ENCODE results near the gene GAL.

- TF ChIP-seq POLR2AphosphoS5 (IDR thresholded peaks at IDR 0.05; ENCODE audit: low read depth) (no peak), REST (IDR thresholded peaks at IDR 0.05; ENCODE audit: insufficient replicate concordance, low read depth) (no peak)
These were observed 584 bp upstream of the GAL start for GRCh38 chr11:68683536-68684384.

Measured in HL-60 (cell line).